Stimulated activated naive CD8-positive, alpha-beta T cell treated with anti-CD3 and anti-CD28 coated beads, Interleukin-15, Interleukin-2, amounts not matched to agents 100 ng/mL and 50 ng/mL, for 24 hours (primary cell): Measurements from ENCODE around the gene VAV3.

ENCODE experiments used
- H3K27ac Mint-ChIP-seq: one replicate; pipeline ENCODE4 v1.8.0; 2021; ENCODE audit warnings: mild to moderate bottlenecking, mixed read lengths
- H3K27me3 Mint-ChIP-seq: one replicate; pipeline ENCODE4 v1.8.0; 2021; ENCODE audit warnings: mixed read lengths
- H3K36me3 Mint-ChIP-seq: one replicate; pipeline ENCODE4 v1.8.0; 2021; ENCODE audit warnings: low read depth, mixed read lengths
- H3K4me1 Mint-ChIP-seq: one replicate; pipeline ENCODE4 v1.8.0; 2021; ENCODE audit warnings: low read depth, mixed read lengths
- H3K4me3 Mint-ChIP-seq: one replicate; pipeline ENCODE4 v1.8.0; 2021; ENCODE audit warnings: mild to moderate bottlenecking, mixed read lengths
- H3K9me3 Mint-ChIP-seq: one replicate; pipeline ENCODE4 v1.8.0; 2021; ENCODE audit warnings: mixed read lengths

VAV3 gene

DNA sequence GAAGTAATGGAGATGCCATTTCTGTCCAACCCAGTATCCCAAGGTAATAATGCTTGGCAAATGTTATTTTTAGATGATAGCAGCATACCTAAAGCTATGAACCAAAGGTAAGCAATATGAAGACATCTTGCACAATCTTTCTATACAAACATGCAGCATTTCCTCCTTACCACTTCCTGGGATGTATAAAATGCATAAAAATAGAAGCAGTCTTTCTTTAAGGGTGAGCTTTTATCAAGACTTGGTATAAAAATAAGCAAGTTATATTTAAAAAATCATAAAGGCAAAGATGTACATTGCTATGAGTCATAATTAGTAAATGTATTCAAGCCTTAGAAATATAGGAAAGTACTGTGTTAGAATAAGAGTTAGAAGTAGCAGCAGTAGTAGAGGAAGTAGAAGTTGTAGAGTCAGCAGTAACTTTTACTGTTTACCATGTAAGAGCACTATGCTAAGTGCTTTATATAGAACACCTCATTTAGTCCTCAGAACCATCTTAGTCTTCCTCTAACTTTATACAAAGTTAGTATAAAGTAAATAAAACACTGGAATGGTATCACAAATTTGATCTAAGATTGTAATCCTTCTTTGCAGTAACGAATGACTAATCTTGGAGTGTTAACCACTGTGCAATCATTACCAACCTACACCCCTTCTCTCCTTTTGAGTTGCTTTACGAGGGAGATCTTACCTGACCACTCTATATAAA lies 371.3 kb downstream of the VAV3 start:
- no peaks in the 10 kb centered on the region for H3K9me3 Mint-ChIP-seq
- no peak overlapping the region for H3K27ac Mint-ChIP-seq
- peaks cover 10% of the 10 kb centered on the region for H3K36me3 Mint-ChIP-seq
- peaks cover 16% of the 10 kb centered on the region for H3K4me1 Mint-ChIP-seq
- no peaks in the 10 kb centered on the region for H3K27me3 Mint-ChIP-seq
- no peak overlapping the region for H3K4me3 Mint-ChIP-seq

DNA sequence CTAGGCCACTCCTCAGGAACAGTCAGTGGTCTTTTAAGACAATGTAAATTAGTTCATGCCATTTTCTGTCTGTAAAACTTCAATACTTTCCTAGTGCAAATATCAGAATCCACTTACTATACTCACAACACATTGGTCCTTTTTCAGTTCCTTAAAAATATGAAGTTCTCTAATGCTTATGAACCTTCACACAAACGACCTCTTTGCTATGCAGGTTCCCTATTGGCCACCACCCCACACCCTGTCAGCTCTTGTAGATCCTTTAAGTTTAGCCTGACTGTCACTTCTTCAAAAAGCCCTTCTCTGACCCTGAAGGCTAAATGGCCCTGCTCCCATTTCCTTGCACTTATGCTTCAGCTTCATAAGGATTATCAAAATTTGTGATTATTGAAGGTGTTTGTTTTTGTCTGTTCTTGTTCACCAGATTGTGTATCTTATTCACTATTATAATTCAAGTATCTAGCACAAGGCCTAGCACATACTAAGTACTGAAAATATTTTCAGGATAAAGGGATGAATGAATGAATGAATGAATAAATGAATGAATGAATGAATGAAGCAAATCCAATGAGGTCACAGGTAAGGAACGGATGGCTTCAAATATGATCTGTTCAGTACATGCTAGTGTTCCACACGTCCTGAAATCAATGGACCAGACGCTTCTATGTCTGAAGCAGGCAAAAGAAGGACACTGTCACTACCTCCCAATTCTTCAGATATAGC lies 373.9 kb downstream of the VAV3 start:
- H3K27me3 Mint-ChIP-seq, result no peaks in the 10 kb centered on the region
- no peak overlapping the region for H3K4me3 Mint-ChIP-seq
- H3K9me3 Mint-ChIP-seq, result peaks cover 4% of the 10 kb centered on the region
- H3K36me3 Mint-ChIP-seq, result peaks cover 16% of the 10 kb centered on the region
- H3K27ac Mint-ChIP-seq, result no peak overlapping the region
- peaks cover 16% of the 10 kb centered on the region for H3K4me1 Mint-ChIP-seq

DNA sequence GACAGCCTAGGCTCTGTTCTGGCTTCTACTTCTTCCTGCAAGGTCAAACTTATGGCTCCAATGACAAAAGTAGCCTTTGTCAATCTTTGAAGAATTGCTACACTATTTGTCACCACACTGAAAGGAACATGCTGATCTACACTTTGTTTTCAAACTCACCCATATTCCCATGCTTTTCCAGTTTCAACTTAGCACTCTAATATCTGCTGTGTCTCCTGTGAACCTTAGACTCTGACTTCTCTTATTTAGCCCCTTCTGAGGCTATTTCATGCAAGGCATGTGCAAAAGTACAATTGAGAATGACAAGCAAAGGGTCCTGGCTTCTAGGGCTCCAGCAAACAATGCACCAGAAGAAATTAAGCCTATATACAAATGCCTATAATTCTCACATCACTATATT lies 374.9 kb downstream of the VAV3 start:
- no peaks in the 10 kb centered on the region for H3K27me3 Mint-ChIP-seq
- H3K4me3 Mint-ChIP-seq, result no peak overlapping the region
- no peak overlapping the region for H3K27ac Mint-ChIP-seq
- H3K9me3 Mint-ChIP-seq, result peaks cover 4% of the 10 kb centered on the region
- H3K36me3 Mint-ChIP-seq, result peaks cover 21% of the 10 kb centered on the region
- H3K4me1 Mint-ChIP-seq, result peaks cover 16% of the 10 kb centered on the region

DNA sequence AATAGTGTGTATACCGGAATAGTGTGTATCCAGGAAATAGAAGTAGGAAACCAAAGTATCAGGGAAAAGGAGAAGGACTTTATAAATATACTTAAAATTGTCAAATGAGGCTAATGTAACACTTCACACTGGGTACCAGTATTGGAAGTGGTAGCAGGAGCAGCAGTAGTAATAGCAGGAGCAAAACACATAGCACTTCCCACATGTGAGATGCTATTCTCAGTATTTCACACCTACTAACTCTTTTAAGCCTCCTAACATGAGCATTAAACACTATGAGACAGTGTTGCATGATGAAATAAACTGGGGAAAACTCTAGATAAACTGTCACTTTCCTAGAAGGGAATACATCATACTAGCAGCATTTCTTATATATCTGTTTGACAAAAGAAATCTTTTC lies 376.7 kb downstream of the VAV3 start:
- Mint-ChIP-seq H3K4me3 (no peak overlapping the region), H3K36me3 (peaks cover 16% of the 10 kb centered on the region), H3K27me3 (no peaks in the 10 kb centered on the region), H3K4me1 (peaks cover under 1% of the 10 kb centered on the region), H3K27ac (no peak overlapping the region), H3K9me3 (peaks cover 4% of the 10 kb centered on the region)

DNA sequence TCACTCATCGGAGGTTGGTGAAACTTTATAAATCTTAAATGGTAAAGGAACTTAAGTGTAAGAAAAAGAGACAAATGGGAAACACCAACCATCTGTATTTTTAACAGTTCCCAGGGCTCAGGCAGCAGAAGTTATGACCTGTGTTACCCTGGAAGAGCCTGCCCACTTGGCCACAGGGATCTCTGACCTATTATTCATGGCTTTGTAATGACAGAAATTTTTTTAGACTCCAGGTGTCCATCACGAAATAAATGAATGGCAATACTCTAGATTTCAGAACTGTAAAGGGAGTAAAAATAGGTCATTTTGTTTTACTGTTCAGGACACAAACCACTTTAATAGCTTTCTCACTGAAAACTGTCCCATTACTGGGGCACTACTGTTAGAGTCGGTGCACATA lies 389.8 kb downstream of the VAV3 start:
- Mint-ChIP-seq H3K4me1 (no peaks in the 10 kb centered on the region), H3K4me3 (no peak overlapping the region), H3K36me3 (peaks cover 12% of the 10 kb centered on the region), H3K27me3 (no peaks in the 10 kb centered on the region), H3K9me3 (no peaks in the 10 kb centered on the region), H3K27ac (no peak overlapping the region)

DNA sequence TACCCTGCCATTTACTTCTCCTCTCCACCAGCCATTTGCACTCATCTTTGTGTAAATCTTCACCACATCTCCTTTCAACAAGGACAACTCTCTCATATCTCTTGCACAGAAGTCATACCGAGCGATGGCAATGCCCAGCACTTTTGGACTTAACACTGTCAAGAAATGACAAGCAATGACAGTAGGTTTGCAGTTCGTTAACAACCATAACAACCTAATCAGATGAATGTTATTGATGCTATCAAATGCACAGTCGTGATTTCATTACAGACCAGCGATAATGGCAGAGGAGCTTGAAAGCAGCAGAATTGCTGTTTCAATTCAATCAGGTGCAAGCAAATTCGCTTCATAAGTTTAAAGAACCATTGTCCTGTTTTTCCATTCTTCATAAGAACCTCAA lies 390.9 kb downstream of the VAV3 start:
- Mint-ChIP-seq H3K4me1 (no peaks in the 10 kb centered on the region), H3K9me3 (no peaks in the 10 kb centered on the region), H3K27ac (no peak overlapping the region), H3K36me3 (peaks cover 15% of the 10 kb centered on the region), H3K4me3 (no peak overlapping the region), H3K27me3 (no peaks in the 10 kb centered on the region)

DNA sequence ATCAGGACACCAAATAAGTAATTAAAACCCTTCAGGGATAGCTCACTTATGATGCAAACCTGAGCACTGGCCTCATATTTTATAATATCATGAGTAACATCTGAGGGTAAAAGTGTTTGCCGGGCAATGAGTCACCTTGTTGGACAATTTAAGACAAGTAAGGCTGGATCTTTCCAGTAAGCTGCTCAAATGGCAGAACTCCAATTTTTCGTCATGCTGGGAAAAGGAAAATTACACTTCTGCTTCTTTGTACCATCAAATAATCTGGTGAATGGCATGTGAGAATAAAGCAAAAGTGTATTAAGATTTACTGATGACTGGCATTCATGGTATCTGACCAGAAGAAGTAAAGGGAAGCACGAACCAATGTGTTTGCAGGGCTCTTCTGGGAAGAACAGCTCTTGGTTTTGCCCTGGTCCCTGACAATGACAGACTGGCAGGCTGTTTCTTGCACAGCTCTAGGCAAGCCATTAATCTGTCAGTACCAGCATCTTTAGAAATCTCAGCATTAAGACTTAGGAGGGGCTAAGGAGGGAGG lies 392.2 kb downstream of the VAV3 start:
- H3K27ac Mint-ChIP-seq, result no peak overlapping the region
- no peak overlapping the region for H3K4me3 Mint-ChIP-seq
- H3K9me3 Mint-ChIP-seq, result no peaks in the 10 kb centered on the region
- no peaks in the 10 kb centered on the region for H3K27me3 Mint-ChIP-seq
- H3K4me1 Mint-ChIP-seq, result no peaks in the 10 kb centered on the region
- peaks cover 15% of the 10 kb centered on the region for H3K36me3 Mint-ChIP-seq

DNA sequence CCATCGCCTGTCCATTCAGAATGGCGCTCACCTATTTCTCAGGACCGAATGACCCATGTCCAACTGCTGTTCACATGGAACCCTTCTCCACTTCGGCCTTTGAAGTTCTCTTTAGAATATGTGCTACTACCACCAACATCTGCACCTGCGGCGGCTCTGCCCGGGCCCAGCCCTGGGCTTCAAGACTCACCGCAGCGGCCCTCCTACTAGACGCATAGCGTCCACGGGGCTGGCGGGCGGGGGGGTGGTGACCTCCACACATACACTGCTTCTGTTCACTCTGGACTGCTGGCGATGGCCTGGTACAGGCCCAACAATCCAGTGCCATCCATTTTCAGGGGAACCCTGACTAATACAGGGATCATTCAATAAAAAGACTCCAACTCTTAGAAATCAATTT lies 394.2 kb downstream of the VAV3 start:
- Mint-ChIP-seq H3K36me3 (peaks cover 15% of the 10 kb centered on the region), H3K4me3 (no peak overlapping the region), H3K4me1 (no peaks in the 10 kb centered on the region), H3K27ac (no peak overlapping the region), H3K27me3 (no peaks in the 10 kb centered on the region), H3K9me3 (no peaks in the 10 kb centered on the region)

DNA sequence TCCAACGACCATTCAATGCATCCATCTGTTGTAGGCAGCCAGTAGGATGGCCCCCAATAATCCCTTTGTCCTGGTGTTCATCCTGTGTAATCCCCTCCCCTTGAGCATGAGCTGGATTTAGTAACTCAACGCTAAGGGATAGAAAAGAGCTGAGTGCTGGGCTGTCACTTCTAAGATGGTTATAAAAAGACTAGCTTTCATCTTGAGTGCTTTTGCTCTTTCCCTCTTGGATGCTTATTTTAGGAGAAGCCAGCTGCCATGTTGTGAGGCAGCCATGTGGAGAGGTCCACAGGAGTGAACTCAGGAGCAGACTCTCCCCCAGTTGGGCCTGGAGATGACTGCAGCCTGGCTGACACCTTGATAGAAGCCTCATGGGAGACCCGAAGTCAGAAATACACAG lies 401.5 kb downstream of the VAV3 start:
- H3K27ac Mint-ChIP-seq, result no peak overlapping the region
- no peaks in the 10 kb centered on the region for H3K36me3 Mint-ChIP-seq
- H3K4me1 Mint-ChIP-seq, result no peaks in the 10 kb centered on the region
- no peaks in the 10 kb centered on the region for H3K27me3 Mint-ChIP-seq
- no peak overlapping the region for H3K4me3 Mint-ChIP-seq
- H3K9me3 Mint-ChIP-seq, result no peaks in the 10 kb centered on the region

DNA sequence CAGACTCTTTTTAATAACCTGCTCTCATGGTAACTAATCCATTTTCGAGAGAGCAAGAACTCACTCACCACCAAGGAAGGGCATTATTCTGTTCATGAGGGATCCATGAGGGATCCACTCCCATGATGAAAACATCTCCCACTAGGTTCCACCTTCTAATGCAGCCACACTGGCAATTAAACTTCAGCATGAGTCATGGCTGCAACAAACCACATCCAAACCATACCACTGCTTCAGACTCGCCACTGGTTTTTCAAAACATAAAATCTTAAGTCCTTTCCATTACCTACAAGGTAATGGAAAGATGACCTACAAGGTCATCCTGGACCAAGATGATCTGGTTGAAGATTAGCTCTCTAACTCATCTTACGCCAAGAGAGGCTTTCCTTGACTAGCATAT lies 405.1 kb downstream of the VAV3 start:
- H3K4me1 Mint-ChIP-seq, result no peaks in the 10 kb centered on the region
- no peak overlapping the region for H3K4me3 Mint-ChIP-seq
- H3K27me3 Mint-ChIP-seq, result no peaks in the 10 kb centered on the region
- H3K27ac Mint-ChIP-seq, result no peak overlapping the region
- H3K9me3 Mint-ChIP-seq, result no peaks in the 10 kb centered on the region
- no peaks in the 10 kb centered on the region for H3K36me3 Mint-ChIP-seq

DNA sequence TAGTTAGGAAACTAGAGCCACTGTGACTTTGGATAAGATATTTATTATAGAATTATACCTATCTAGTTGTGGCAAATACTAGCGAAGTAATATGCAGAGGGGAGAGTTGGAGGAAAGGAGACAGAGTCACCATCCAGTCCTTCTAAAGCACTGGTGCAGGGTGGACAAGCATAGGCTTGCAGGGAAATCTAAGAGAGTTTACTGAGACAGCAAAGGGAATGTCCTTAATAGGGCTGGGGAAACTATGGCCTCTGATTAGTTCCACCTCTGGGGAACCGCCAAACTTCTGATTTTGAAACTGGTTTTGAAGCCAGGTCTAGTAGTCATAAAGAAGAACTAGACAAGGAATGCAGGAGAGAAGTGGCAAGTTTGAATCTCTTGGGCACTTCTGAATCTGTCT lies 407.9 kb downstream of the VAV3 start:
- H3K4me3 Mint-ChIP-seq, result no peak overlapping the region
- H3K4me1 Mint-ChIP-seq, result no peaks in the 10 kb centered on the region
- H3K9me3 Mint-ChIP-seq, result no peaks in the 10 kb centered on the region
- no peaks in the 10 kb centered on the region for H3K27me3 Mint-ChIP-seq
- H3K27ac Mint-ChIP-seq, result no peak overlapping the region
- no peaks in the 10 kb centered on the region for H3K36me3 Mint-ChIP-seq

DNA sequence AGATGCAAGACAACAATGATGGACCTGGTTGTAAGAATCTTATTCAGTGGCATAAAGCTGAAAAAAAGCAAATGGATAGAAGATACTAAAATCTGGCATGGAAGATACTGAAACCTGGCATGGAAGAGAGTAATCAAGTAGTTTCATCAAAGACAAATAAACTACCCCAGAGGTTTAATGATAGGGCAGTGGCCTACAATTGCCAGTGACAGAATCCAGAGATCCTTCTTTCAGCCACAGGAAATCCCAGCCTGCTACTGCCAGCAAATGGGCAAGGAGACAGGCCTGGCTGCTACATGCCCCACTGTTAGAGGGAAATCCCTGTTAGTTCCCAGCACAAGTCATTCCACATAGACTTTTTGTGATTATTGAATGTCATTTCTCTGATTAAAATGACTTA lies 409.4 kb downstream of the VAV3 start:
- H3K27me3 Mint-ChIP-seq, result no peaks in the 10 kb centered on the region
- no peak overlapping the region for H3K27ac Mint-ChIP-seq
- H3K4me1 Mint-ChIP-seq, result no peaks in the 10 kb centered on the region
- H3K4me3 Mint-ChIP-seq, result no peak overlapping the region
- no peaks in the 10 kb centered on the region for H3K36me3 Mint-ChIP-seq
- H3K9me3 Mint-ChIP-seq, result no peaks in the 10 kb centered on the region

DNA sequence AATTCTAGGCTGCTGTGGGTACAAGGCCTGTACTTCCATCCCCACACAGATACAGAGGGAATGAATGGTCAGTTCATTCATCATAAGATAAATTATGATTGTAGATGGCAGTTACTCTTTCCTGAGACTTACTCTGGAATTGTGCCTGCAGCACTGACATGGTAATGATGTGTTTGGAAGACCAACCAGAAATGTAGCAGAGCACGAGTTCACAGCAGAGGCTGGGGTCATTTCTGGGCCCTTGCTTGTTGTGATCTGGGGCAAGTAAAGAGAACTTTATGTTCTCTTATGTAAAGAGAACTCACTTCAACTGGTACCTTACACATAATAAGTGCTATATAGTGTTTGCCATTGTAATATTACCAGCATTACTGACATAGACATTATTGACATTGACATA lies 412.2 kb downstream of the VAV3 start:
- Mint-ChIP-seq H3K27me3 (no peaks in the 10 kb centered on the region), H3K27ac (no peak overlapping the region), H3K4me1 (no peaks in the 10 kb centered on the region), H3K9me3 (no peaks in the 10 kb centered on the region), H3K4me3 (no peak overlapping the region), H3K36me3 (no peaks in the 10 kb centered on the region)

DNA sequence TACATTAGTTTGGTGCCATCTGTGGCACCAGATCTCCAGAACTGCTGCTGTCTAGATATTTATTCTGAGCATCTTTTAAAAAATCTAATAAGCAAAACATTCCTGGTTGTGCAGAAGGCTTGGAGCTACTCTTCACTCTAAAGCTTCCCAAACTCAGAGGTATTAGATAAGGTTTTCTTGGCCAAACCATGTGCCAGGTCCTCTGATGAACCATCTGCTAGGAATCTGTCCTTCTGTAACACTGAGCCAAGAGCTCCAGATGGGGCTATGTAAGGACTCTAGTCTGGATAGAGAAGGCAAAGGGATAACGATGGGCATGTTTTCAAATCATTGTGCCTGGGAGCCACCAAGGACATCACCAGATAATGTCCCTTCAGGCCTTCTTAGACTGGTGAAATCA lies 413.5 kb downstream of the VAV3 start:
- Mint-ChIP-seq H3K27ac (no peak overlapping the region), H3K9me3 (no peaks in the 10 kb centered on the region), H3K4me3 (no peak overlapping the region), H3K27me3 (no peaks in the 10 kb centered on the region), H3K36me3 (no peaks in the 10 kb centered on the region), H3K4me1 (no peaks in the 10 kb centered on the region)

DNA sequence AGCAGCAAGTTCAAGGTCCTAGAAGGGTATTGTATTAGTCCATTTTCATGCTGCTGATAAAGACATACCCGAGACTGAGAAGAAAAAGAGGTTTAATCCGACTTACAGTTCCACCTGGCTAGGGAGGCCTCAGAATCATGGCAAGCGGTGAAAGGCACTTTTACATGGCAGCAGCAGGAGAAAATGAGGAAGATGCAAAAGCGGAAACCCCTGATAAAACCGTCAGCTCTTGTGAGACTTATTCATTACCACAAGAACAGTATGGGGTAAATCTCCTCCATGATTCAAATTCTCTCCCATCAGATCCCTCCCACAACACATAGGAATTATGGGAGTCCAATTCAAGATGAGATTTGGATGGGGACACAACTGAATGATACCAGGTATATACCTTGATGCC lies 414.6 kb downstream of the VAV3 start:
- no peak overlapping the region for H3K4me3 Mint-ChIP-seq
- no peaks in the 10 kb centered on the region for H3K9me3 Mint-ChIP-seq
- H3K27ac Mint-ChIP-seq, result no peak overlapping the region
- H3K4me1 Mint-ChIP-seq, result no peaks in the 10 kb centered on the region
- H3K36me3 Mint-ChIP-seq, result no peaks in the 10 kb centered on the region
- no peaks in the 10 kb centered on the region for H3K27me3 Mint-ChIP-seq
